22Rv1 (cell line): Measurements from ENCODE around the gene KLF17.

Experiments
- CTCF ChIP-seq: fragments of 450-650 bp; IDR thresholded peaks from 2 replicates; pipeline ENCODE4 v1.5.1; 2017; ENCODE audit warnings: mild to moderate bottlenecking
- ZFX ChIP-seq: fragments of 450-650 bp; IDR thresholded peaks from 2 replicates; pipeline ENCODE4 v1.6.1; 2017; ENCODE audit warnings: antibody characterized with exemption, borderline replicate concordance

GRCh38 chr1:44146536-44147361 lies 28.1 kb downstream of the KLF17 start:
- TF ChIP-seq CTCF, result no peak
- TF ChIP-seq ZFX, result no peak
